Suppressor macrophage treated with lipopolysaccharide for 4 hours (primary cell): ENCODE data around the gene GRIK4.

Experiments
- DNase-seq: peaks from one replicate; pipeline ENCODE4 v3.0.0-alpha.2; 2020

The GRIK4 gene

DNA sequence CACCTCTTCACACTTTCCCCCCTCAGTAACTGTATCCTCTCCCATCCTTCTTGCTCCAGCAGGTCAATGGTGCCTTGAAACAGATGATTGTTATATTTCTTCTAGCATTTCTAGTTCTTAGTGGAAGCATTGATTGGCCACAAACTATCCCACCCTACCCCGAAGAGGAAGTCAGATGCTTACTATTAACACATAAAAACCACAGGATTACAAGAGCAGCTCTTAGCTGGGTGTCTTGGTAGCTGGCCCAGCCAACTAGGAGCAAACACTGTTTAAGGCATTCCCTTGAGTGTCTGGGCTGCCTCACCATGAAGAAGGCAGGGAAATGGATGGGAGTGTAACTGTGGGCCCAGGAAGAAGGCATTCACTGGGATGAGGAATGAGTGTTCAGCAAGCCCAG lies 176.6 kb downstream of the GRIK4 start:
- DNase-seq, result peak; percentile 9

- DNase-seq, result no peak
Observed at GRCh38 chr11:120689596-120690275, 178.2 kb downstream of the GRIK4 start.

- no peak for DNase-seq
Observed at GRCh38 chr11:120690406-120690805, 178.9 kb downstream of the GRIK4 start.

GRCh38 chr11:120694726-120695125 lies 183.2 kb downstream of the GRIK4 start:
- DNase-seq, result no peak

GRCh38 chr11:120695426-120695825 lies 183.9 kb downstream of the GRIK4 start:
- no peak for DNase-seq

- DNase-seq, result no peak
Observed at GRCh38 chr11:120695939-120696338, 184.4 kb downstream of the GRIK4 start.

DNA sequence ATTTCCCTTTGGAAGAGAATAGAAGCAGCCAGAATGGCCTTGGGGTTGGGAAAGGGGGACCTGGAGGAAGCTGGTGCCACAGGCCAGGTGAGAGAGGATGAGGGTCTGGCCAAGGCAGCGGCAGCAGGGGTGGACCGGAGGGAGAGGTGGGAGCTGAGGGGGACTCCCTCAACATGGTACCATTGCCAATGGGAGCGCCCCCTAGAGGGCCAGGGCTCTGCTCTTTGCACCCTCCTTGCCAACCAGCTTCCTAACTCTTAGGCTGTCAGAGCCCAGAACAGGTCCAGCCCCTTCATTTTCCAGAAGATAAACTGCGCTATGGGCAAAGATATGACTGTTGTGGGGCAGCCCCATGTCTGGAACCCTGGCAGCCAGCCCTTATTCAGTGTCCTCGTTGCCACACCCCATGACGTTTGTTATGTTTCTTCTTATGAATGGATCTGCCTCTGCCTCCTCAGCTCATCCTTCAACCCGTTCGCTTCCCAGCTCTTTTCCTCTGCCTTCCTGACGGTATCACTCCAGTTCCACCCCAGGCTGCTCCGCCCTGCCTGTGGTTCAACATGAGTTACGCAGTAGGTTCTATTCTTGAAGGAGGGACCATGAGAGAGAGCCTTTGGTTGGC lies 185.2 kb downstream of the GRIK4 start:
- no peak for DNase-seq

- DNase-seq, result no peak
Observed at GRCh38 chr11:120698918-120699317, 187.4 kb downstream of the GRIK4 start.

- no peak for DNase-seq
Observed at GRCh38 chr11:120702656-120703055, 191.1 kb downstream of the GRIK4 start.

DNA sequence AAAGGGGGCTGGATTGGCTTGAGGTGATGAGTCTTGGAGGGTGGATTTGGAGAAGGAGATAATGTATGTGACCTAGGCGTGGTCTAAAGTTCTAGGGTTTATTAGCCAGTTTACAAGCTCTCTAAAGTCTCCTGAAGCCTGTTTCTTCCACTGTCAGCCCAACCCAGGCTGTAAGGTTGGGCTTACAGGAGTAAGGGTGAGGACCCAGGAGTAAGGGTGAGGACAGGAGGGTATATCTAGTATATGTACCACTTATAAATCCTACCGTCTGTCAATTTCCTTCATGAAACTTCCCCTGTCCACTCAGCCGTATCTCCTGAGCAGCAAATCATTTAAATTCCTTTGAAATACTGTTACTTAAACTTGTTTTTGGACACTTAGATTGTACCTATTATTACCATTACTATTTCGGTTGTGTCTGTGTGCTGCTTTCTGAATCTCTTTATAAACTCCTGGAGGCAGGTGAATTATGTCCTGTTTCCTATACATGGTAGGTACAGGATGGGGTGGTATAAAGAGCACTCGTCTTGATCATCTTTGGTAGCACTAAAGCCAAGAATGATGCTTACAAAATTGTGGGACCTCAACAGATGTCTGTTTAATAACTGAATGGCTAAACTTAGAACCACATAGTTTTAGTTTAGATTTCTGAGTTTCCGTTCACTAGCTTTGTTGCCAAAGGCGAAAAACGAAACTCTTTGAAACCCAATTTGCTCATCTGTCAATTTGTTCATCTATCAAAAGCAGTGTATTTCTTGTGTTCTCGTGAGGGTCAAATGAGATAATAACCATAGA lies 192.0 kb downstream of the GRIK4 start:
- no peak for DNase-seq

DNA sequence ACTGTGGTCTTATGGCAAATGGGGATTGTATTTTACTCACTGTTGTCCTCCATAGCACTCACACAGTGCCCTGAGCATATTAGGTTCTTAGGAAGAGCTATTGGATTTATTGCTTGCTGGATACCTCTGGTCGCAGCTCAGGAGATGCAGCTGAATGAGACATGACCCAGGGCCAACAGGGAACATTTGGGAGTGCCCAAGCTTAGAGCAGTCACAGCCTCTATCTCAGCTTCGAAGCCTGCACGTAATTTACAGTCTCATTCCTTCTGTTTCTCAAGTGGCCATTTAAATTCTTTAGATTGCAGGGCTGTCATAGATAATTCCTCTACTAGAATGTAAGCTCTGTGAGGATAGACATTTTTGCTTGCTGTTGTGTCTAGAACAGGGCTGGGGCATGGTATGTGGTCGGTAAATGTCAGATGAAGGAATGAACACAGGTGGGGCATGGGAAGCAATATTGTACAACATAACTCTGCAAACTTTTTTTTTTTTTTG lies 192.8 kb downstream of the GRIK4 start:
- DNase-seq, result no peak

- no peak for DNase-seq
Observed at GRCh38 chr11:120706257-120706656, 194.7 kb downstream of the GRIK4 start.

- no peak for DNase-seq
Observed at GRCh38 chr11:120707098-120707497, 195.6 kb downstream of the GRIK4 start.

GRCh38 chr11:120707663-120708062 lies 196.1 kb downstream of the GRIK4 start:
- DNase-seq, result no peak

- no peak for DNase-seq
Observed at GRCh38 chr11:120708511-120709183, 197.1 kb downstream of the GRIK4 start.

DNA sequence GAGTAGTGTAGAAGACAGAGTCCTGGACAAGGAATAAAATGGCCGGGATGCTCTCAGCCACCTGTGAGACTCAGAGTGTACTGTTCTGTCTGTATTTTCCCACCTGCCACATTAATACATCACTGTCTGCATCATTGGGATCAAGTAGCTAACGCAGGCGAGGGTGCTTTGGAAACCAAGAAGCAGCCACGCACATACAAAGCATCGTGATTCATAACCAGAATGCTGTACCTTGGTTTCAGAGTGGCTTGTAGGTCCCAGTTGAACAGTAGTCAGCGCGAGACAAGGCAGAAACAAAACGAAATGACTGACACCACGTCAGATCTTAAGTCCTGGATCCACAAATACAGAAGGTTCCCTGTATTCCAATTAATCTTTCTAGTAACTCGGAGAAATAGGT lies 198.3 kb downstream of the GRIK4 start:
- DNase-seq, result no peak

DNA sequence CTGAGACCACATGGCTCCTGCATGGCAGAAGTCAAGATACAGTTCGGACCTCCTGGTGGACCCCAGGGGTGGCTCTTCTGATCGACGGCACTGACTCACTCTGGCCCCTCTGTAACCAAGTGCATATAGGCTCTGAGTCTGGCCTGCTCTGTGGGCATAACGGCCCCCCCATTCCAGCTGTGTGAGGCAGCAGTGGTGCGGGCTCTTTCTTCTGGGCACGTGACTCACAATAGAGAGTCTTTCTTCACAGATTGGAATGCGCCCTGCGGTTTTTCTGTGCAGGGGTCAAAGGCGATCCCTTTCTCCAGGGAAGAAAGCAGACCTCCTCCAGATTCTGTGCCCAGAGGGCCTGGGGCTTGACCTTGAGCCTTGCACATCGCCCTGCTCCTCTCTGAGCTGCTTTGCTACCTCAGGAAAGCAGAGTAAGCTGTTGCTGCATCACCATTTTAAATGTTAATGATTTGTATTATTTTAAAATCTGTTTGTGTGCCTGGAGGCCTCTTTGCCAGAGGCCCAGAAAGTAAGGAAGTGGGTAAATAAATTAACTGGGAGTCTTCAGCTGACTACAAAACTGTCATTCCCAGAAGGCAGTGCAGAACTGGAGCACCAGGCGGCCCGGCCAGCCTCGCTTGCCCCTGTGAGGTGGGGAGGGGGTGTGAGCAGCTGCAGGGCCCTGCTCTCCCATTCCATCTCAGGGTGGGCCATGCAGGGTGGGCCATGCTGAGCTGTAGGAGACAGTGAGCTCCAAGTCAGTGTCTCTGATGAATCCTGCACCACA lies 199.0 kb downstream of the GRIK4 start:
- no peak for DNase-seq

- no peak for DNase-seq
Observed at GRCh38 chr11:120712014-120712413, 200.5 kb downstream of the GRIK4 start.

DNA sequence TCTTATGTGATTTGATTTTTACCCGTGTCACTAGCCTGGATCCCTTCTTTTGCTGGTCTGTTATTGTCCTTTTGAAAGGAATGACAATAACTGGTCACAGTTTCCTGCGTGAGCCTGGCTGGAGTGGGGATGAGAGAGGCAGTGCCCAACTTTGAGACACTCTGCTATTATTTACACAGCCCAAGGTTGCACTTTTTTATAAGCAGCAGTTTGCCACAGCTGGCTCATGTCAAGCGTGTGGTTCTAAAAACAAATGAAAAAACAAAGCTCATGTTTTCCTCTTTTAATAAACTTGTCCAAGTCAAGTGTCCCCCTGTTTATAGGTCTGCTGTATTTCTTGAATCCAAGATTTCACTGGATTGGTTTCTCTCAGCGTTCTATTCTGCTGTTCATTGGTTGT lies 201.3 kb downstream of the GRIK4 start:
- no peak for DNase-seq

DNA sequence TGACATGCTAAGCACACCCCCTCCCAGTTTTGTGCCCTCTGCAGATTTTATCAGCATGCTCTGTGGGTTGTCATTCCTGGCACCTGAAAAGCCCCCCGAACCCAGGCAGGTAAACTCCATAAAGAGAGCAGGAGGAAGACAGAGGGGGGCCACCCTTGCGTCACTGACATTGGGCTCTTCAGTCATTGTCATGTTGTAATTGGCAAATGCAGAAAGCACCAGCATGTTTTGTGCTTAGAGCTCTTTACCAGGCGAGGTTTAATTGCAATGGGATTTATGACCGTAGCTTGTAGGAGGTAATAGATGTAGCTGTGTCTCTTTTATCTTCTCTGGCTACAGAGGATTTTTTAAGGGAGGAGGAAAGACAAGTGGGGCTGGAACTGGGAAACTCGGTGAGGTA lies 201.7 kb downstream of the GRIK4 start:
- no peak for DNase-seq

DNA sequence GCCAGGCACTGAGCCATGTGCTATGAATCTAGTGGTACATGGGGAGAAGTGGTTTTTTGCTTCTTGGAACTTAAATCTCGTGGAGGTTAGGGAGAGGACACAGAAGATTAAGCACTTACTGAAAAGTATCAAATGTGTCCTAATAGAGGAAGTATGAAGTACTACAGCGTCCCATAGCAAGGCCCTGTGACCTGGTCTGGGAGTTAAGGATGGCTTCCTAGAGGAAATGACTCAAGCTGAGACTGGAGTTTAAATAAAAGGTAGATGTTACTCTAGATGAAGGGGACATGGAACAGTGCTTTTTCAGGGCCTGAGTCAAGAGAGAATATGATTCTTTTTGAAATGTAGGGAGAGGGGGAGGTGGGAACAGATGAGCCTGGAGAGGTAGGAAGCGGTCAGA lies 202.9 kb downstream of the GRIK4 start:
- DNase-seq, result no peak

DNA sequence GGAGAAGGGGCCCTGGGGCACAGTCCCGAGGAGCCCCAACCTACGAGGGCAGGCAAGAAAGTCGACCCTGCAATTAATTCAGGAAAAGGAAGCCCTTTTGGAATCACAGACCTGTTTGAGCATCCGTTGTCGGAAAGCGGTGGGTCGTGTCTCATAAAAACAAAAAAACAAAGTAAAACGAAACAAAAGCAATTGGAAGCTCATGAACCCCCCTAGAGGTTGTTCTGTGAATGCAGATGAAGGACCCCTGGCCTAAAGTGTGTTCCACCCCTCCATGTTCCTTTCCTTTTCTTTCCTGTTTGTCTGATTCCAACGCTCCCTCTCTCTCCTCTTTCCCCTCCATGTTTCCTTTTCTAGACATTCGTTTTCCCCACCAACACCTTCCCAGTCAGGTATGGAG lies 203.7 kb downstream of the GRIK4 start:
- peak; percentile 6 for DNase-seq

GRCh38 chr11:120717042-120717441 lies 205.5 kb downstream of the GRIK4 start:
- DNase-seq, result no peak
